ENCODE data around the gene OPN4.

Gene OPN4

GRCh38 chr10:86674912-86675311, 20.6 kb downstream of the OPN4 start:
- FAIRE-seq (no peak), DNase-seq (ENCODE audit: extremely low spot score, insufficient read length, low read depth) (no peak)

- no peak for DNase-seq (ENCODE audit: extremely low spot score, insufficient read length, low read depth)
- no peak for FAIRE-seq
These were observed 23.0 kb downstream of the OPN4 start for GRCh38 chr10:86677374-86677773.

- no peak for DNase-seq (ENCODE audit: extremely low spot score, insufficient read length, low read depth)
- peak; percentile 67 for FAIRE-seq
These were observed 24.8 kb downstream of the OPN4 start for GRCh38 chr10:86678999-86679792.

GRCh38 chr10:86681047-86681446, 26.7 kb downstream of the OPN4 start:
- no peak for DNase-seq (ENCODE audit: extremely low spot score, insufficient read length, low read depth)
- FAIRE-seq: no peak

GRCh38 chr10:86681722-86682386, 27.5 kb downstream of the OPN4 start:
- FAIRE-seq: no peak
- DNase-seq (ENCODE audit: extremely low spot score, insufficient read length, low read depth): no peak

GRCh38 chr10:86682675-86683074, 28.3 kb downstream of the OPN4 start:
- DNase-seq (ENCODE audit: extremely low spot score, insufficient read length, low read depth): no peak
- FAIRE-seq: no peak

- no peak for FAIRE-seq
- no peak for DNase-seq (ENCODE audit: extremely low spot score, insufficient read length, low read depth)
These were observed 30.2 kb downstream of the OPN4 start for GRCh38 chr10:86684331-86685097.

GRCh38 chr10:86685416-86685815, 31.1 kb downstream of the OPN4 start:
- DNase-seq (ENCODE audit: extremely low spot score, insufficient read length, low read depth) (no peak), FAIRE-seq (no peak)

GRCh38 chr10:86685893-86686632, 31.7 kb downstream of the OPN4 start:
- DNase-seq (ENCODE audit: extremely low spot score, insufficient read length, low read depth) (no peak), FAIRE-seq (no peak)

- DNase-seq (ENCODE audit: extremely low spot score, insufficient read length, low read depth) (no peak), FAIRE-seq (no peak)
These were observed 32.6 kb downstream of the OPN4 start for GRCh38 chr10:86686972-86687371.

GRCh38 chr10:86687750-86688149, 33.4 kb downstream of the OPN4 start:
- FAIRE-seq: no peak
- no peak for DNase-seq (ENCODE audit: extremely low spot score, insufficient read length, low read depth)

- DNase-seq (ENCODE audit: extremely low spot score, insufficient read length, low read depth): peak; percentile 60
- FAIRE-seq: peak; percentile 79
These were observed 34.1 kb downstream of the OPN4 start for GRCh38 chr10:86688398-86688921.

- no peak for FAIRE-seq
These were observed 34.8 kb downstream of the OPN4 start for GRCh38 chr10:86689146-86689545.

GRCh38 chr10:86690231-86690630, 35.9 kb downstream of the OPN4 start:
- FAIRE-seq (no peak), DNase-seq (ENCODE audit: extremely low spot score, insufficient read length, low read depth) (no peak)

More at GRCh38 chr10:86689146-86689545, 34.8 kb downstream of the OPN4 start:
- no peak for DNase-seq (ENCODE audit: extremely low spot score, insufficient read length, low read depth)

- DNase-seq (ENCODE audit: extremely low spot score, insufficient read length, low read depth) (no peak), FAIRE-seq (no peak)
These were observed 36.3 kb downstream of the OPN4 start for GRCh38 chr10:86690657-86691084.

GRCh38 chr10:86691333-86692022, 37.1 kb downstream of the OPN4 start:
- DNase-seq (ENCODE audit: extremely low spot score, insufficient read length, low read depth) (no peak), FAIRE-seq (no peak)

GRCh38 chr10:86692023-86692514, 37.7 kb downstream of the OPN4 start:
- DNase-seq (ENCODE audit: extremely low spot score, insufficient read length, low read depth) (no peak), FAIRE-seq (no peak)

- FAIRE-seq: no peak
- no peak for DNase-seq (ENCODE audit: extremely low spot score, insufficient read length, low read depth)
These were observed 38.3 kb downstream of the OPN4 start for GRCh38 chr10:86692664-86693063.

- FAIRE-seq: no peak
- DNase-seq (ENCODE audit: extremely low spot score, insufficient read length, low read depth): no peak
These were observed 38.9 kb downstream of the OPN4 start for GRCh38 chr10:86693275-86693674.

Measured in GM18507 (cell line).